Heart left ventricle (tissue), 13 donors: ENCODE measurements around the gene CDH19.

Experiments
- POLR2A ChIP-seq, 2 donors: fragments of 450-650 bp; IDR thresholded peaks; one replicate each; pipeline ENCODE4 v1.6.1; 2017; ENCODE audit warnings: antibody characterized with exemption in 2 of 2, mild to moderate bottlenecking in 2 of 2, moderate library complexity in 2 of 2
- TF ChIP-seq, protein P1 (sequence below), 12 donors: fragments of 200-600 bp; sonication (generic) in 4 of 12; IDR thresholded peaks; one replicate each; pipeline versions ENCODE4 v1.5.0 to v1.8.0; 2018 to 2022; ENCODE audit warnings: antibody characterized with exemption in 12 of 12, mild to moderate bottlenecking in 5 of 12
- donor health status: ischemic (EF 13 %, LVEDD 7.1; RV severe dilation, severe dysfunction).
- donor health status: DM: no; HTN: yes; CAD: no.
- donor health status: DM: no; HTN: no; CAD: no.
- donor health status: ischemic (EF 25% LVEDD 6.9; RV normal size, moderate dysfunction).
- donor health status: ischemic (EF 25% LVEDD 5.7; RV mildly dilated, moderate dysfunction).
- donor health status: ischemic (EF 35%, LVEDD 5.7; RV mildly dilated, moderate dysfunction).
- donor health status: nonischemic (EF 11% LVEDD 7.7; RV severe dilation, severe dysfunction).
- donor health status: DM: yes; HTN: yes; CAD: no.
- donor health status: PGD.
- donor health status: ischemic (EF 29% LVEDD 5.4; RV normal size, mild dysfunction).
- donor health status: nonischemic (EF 23%, LVEDD 6.1; RV moderate dilation, normal function).

DNA sequence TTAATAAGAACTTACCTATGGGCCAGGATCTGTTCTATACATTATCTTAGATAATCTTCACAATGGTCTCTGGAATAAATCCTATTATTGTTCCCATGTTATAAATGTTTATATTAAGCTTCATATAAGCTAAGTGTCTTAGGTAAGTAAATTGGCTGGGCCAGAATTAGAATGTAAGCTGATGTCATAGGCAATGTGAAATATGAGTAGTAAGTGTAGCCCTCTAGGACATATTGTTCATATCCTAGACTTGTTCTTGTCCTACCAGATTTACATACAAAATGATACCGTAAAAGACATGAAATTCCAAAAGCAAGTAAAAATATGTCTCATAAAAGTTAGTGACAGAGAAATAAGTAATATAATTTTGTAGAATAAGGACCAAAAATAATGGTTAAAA is 89.9 kb downstream of the CDH19 start:
- no peak for TF ChIP-seq POLR2A (IDR thresholded peaks at IDR 0.05)
- TF ChIP-seq, protein P1, sequence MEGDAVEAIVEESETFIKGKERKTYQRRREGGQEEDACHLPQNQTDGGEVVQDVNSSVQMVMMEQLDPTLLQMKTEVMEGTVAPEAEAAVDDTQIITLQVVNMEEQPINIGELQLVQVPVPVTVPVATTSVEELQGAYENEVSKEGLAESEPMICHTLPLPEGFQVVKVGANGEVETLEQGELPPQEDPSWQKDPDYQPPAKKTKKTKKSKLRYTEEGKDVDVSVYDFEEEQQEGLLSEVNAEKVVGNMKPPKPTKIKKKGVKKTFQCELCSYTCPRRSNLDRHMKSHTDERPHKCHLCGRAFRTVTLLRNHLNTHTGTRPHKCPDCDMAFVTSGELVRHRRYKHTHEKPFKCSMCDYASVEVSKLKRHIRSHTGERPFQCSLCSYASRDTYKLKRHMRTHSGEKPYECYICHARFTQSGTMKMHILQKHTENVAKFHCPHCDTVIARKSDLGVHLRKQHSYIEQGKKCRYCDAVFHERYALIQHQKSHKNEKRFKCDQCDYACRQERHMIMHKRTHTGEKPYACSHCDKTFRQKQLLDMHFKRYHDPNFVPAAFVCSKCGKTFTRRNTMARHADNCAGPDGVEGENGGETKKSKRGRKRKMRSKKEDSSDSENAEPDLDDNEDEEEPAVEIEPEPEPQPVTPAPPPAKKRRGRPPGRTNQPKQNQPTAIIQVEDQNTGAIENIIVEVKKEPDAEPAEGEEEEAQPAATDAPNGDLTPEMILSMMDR (IDR thresholded peaks at IDR 0.05): no peak
